HepG2 (cell line): ENCODE data around the gene TEX19. TPM values are rescaled to one million over a fixed set of nuclear protein-coding genes. Genes with fewer than 3 reads are reported as not detected.

ENCODE experiments used
- ATAC-seq: fragments of 200-7000 bp; cut with Tn5 transposase; 3 replicates; pipeline ENCODE4 v1.9.1; 2020; ENCODE audit warnings: mild to moderate bottlenecking, moderate library complexity
- BruUV-seq: library from RNA; stranded (reverse); fragments of 400-500 nt; replicated peaks from 2 replicates; lab custom pipeline; 2021; lab: Mats Ljungman, UMichigan
- CTCF ChIA-PET: fragments of 300-600 bp; formaldehyde crosslinking; extraction: SDS; loops from one replicate; lab custom pipeline; 2021; ENCODE audit warnings: low total read pairs, inconsistent platforms, low intra/inter-chr PET ratio; lab: Yijun Ruan, JAX
- POLR2A ChIA-PET: fragments of 350-600 bp; sonication (Branson Sonifier 250); formaldehyde crosslinking; loops from one replicate; lab custom pipeline; 2020; ENCODE audit warnings: antibody characterized with exemption, inconsistent platforms; lab: Yijun Ruan, JAX
- DNase-seq: peaks from one replicate; pipeline ENCODE4 v3.0.0-alpha.2; 2015; ENCODE audit warnings: low spot score
- FAIRE-seq: peaks from 3 replicates; lab custom pipeline; 2011; peaks lifted over from hg19 to GRCh38; lab: Jason Lieb, UNC
- H2AFZ ChIP-seq: one replicate; pipeline ENCODE4 v1.6.1; 2011; ENCODE audit warnings: low read length, inconsistent platforms
- H3K27ac ChIP-seq: fragments of 300-600 bp; 3 replicates; pipeline ENCODE4 v1.8.0; 2011; ENCODE audit warnings: mixed run types, mild to moderate bottlenecking, mixed read lengths, low read length, inconsistent platforms; ENCODE audit not compliant: insufficient read depth; ENCODE audit errors: extremely low read length
- H3K27me3 ChIP-seq, 2 experiments: fragments of 200-600 bp in 1 of 2; 2 replicates in 1 of 2; 3 replicates in 1 of 2; pipeline versions ENCODE4 v1.6.0 to v1.8.0; 2011; ENCODE audit warnings: low read length in 2 of 2, mild to moderate bottlenecking in 2 of 2, moderate library complexity in 2 of 2, inconsistent platforms in 1 of 2; ENCODE audit not compliant: insufficient read depth in 2 of 2, control insufficient read depth in 1 of 2
- H3K36me3 ChIP-seq, 2 experiments: fragments of 200-600 bp in 1 of 2; replicated peaks in 1 of 2; 2 replicates in 1 of 2; 3 replicates in 1 of 2; pipeline versions ENCODE4 v1.5.1 to v1.8.0; 2011; ENCODE audit warnings: low read length in 2 of 2, inconsistent platforms in 1 of 2; ENCODE audit not compliant: insufficient read depth in 2 of 2, control insufficient read depth in 1 of 2
- H3K4me1 ChIP-seq: 2 replicates; pipeline ENCODE4 v1.5.1; 2012; ENCODE audit warnings: low read length, inconsistent platforms; ENCODE audit not compliant: insufficient read depth
- H3K4me2 ChIP-seq: 2 replicates; pipeline ENCODE4 v1.6.0; 2011; ENCODE audit warnings: low read depth, low read length, inconsistent platforms
- H3K4me3 ChIP-seq, 3 experiments: fragments of 200-600 bp in 1 of 3; sonication (generic), shearing (Covaris generic) in 1 of 3; replicated peaks in 1 of 3; 2 replicates each; pipeline ENCODE4 v1.5.1; 2011 to 2016; ENCODE audit warnings: low read length in 3 of 3, inconsistent platforms in 2 of 3, low read depth in 2 of 3, mild to moderate bottlenecking in 2 of 3, control low read depth in 1 of 3, mixed read lengths in 1 of 3; ENCODE audit not compliant: insufficient read depth in 1 of 3
- H3K79me2 ChIP-seq: one replicate; pipeline ENCODE4 v1.6.1; 2011; ENCODE audit warnings: low read length, inconsistent platforms; ENCODE audit not compliant: insufficient read depth
- H3K9ac ChIP-seq: 2 replicates; pipeline ENCODE4 v1.6.0; 2011; ENCODE audit warnings: mild to moderate bottlenecking, low read depth, low read length, inconsistent platforms; ENCODE audit not compliant: insufficient read depth
- H3K9me3 ChIP-seq: 2 replicates; pipeline ENCODE4 v1.5.1; 2012; ENCODE audit warnings: mild to moderate bottlenecking, low read length
- H4K20me1 ChIP-seq: 2 replicates; pipeline ENCODE4 v1.6.0; 2011; ENCODE audit warnings: inconsistent platforms, mild to moderate bottlenecking, low read length, moderate library complexity; ENCODE audit not compliant: insufficient read depth
- MEF2D ChIP-seq: sonication (generic); formaldehyde crosslinking; IDR thresholded peaks from 2 replicates; pipeline ENCODE4 v1.5.1; 2020; ENCODE audit warnings: mild to moderate bottlenecking, missing genetic modification reagents
- PHF8 ChIP-seq: sonication (generic); formaldehyde crosslinking; IDR thresholded peaks from 2 replicates; pipeline ENCODE4 v1.5.0; 2020; ENCODE audit warnings: missing genetic modification reagents
- RBFOX2 ChIP-seq: fragments of 200-400 bp; formaldehyde crosslinking; IDR thresholded peaks from 2 replicates; pipeline ENCODE4 v1.6.1; 2017; ENCODE audit warnings: low read depth, mild to moderate bottlenecking, low read length
- SIX1 ChIP-seq: sonication (generic); formaldehyde crosslinking; IDR thresholded peaks from 2 replicates; pipeline ENCODE4 v1.4.0; 2020; ENCODE audit warnings: missing genetic modification reagents, borderline replicate concordance
- SOX13 ChIP-seq, 3 experiments: fragments of 450-650 bp in 1 of 3; sonication (generic) in 1 of 3; formaldehyde crosslinking in 1 of 3; IDR thresholded peaks in 2 of 3; conservative IDR thresholded peaks in 1 of 3; 2 replicates each; pipeline versions ENCODE4 v1.5.0 to v1.6.1; 2016 to 2020; ENCODE audit warnings: antibody characterized with exemption in 1 of 3, mild to moderate bottlenecking in 1 of 3, missing compliant biosample characterization in 1 of 3, missing genetic modification reagents in 1 of 3, moderate library complexity in 1 of 3
- SOX5 ChIP-seq: IDR thresholded peaks from 2 replicates; pipeline ENCODE4 v1.6.1; 2016; ENCODE audit warnings: borderline replicate concordance
- SOX6 ChIP-seq, 2 experiments: fragments of 450-650 bp in 1 of 2; sonication (generic) in 1 of 2; formaldehyde crosslinking in 1 of 2; IDR thresholded peaks; 2 replicates each; pipeline versions ENCODE4 v1.4.0 to v1.6.1; 2017 to 2020; ENCODE audit warnings: antibody characterized with exemption in 1 of 2, mild to moderate bottlenecking in 1 of 2, missing genetic modification reagents in 1 of 2
- TARDBP ChIP-seq: sonication (generic); formaldehyde crosslinking; IDR thresholded peaks from 2 replicates; pipeline ENCODE4 v1.8.0; 2022; ENCODE audit warnings: mild to moderate bottlenecking, missing genetic modification reagents
- TBP ChIP-seq: sonication (generic); formaldehyde crosslinking; IDR thresholded peaks from 2 replicates; pipeline ENCODE4 v1.5.0; 2020; ENCODE audit warnings: missing genetic modification reagents
- TEAD3 ChIP-seq: optimal IDR thresholded peaks from 2 replicates; pipeline ENCODE3; 2016; ENCODE audit warnings: borderline replicate concordance
- XBP1 ChIP-seq: sonication (generic); formaldehyde crosslinking; IDR thresholded peaks from 2 replicates; pipeline ENCODE4 v1.5.0; 2020; ENCODE audit warnings: missing genetic modification reagents
- ZEB1 ChIP-seq: IDR thresholded peaks from 2 replicates; pipeline ENCODE4 v1.6.1; 2012; ENCODE audit warnings: mild to moderate bottlenecking, low read depth, inconsistent platforms; ENCODE audit not compliant: insufficient replicate concordance
- ZKSCAN5 ChIP-seq: sonication (generic); formaldehyde crosslinking; IDR thresholded peaks from 2 replicates; pipeline ENCODE4 v1.5.1; 2020; ENCODE audit warnings: mild to moderate bottlenecking, missing genetic modification reagents
- ZNF160 ChIP-seq: sonication (generic); formaldehyde crosslinking; IDR thresholded peaks from 2 replicates; pipeline ENCODE4 v1.8.0; 2022; ENCODE audit warnings: mild to moderate bottlenecking, inconsistent platforms, missing genetic modification reagents
- ZNF20 ChIP-seq: sonication (generic); formaldehyde crosslinking; IDR thresholded peaks from 2 replicates; pipeline ENCODE4 v1.4.0; 2020; ENCODE audit warnings: mild to moderate bottlenecking, moderate library complexity, missing genetic modification reagents
- WGBS: methylation state at CpG from one replicate; pipeline ENCODE4 v1.1.6; 2017; ENCODE audit warnings: low lambda C conversion rate; 5-methylcytosine and 5-hydroxymethylcytosine counted together
- in situ Hi-C: cut with HindIII; loops from 2 replicates; pipeline ENCODE4 v1.10.0; 2017; ENCODE audit warnings: low pct_unique_long_range_greater_than_20kb; ENCODE audit not compliant: extremely low pct_ligation_motif_present
- intact Hi-C: fragments of 100-400 bp; cut with micrococcal nuclease; formaldehyde crosslinking; loops from one replicate; pipeline ENCODE4 v1.10.0; 2022; ENCODE audit not compliant: unreplicated experiment
- polyA plus RNA-seq, 8 experiments: library from polyadenylated mRNA; depleted of rRNA in 3 of 8; stranded (reverse) in 7 of 8; unstranded in 1 of 8; fragments of >200 nt; fragmentation: Illumina TruSeq in 4 of 8; extraction: Trizol in 4 of 8; gene quantifications; 2 replicates each; pipeline versions ENCODE4 v1.2.1 to v1.2.3, GENCODE V29; 2011 to 2016; ENCODE audit warnings: low read depth in 4 of 8, missing spikeins in 1 of 8, mixed read lengths in 1 of 8; ENCODE audit not compliant: insufficient read depth in 1 of 8
- total RNA-seq, 5 experiments: library from RNA; depleted of rRNA; stranded (reverse); fragments of >200 nt; fragmentation: Illumina TruSeq; extraction: Trizol; gene quantifications; 2 replicates each; pipeline ENCODE4 v1.2.3, GENCODE V29; 2016; ENCODE audit warnings: low read depth in 1 of 5
- TF ChIP-seq, protein P1 (sequence below): sonication (generic); formaldehyde crosslinking; IDR thresholded peaks from 2 replicates; pipeline ENCODE4 v1.5.0; 2020; ENCODE audit warnings: mild to moderate bottlenecking, missing genetic modification reagents, moderate library complexity
- TF ChIP-seq, protein P2 (sequence below): sonication (generic); formaldehyde crosslinking; IDR thresholded peaks from 2 replicates; pipeline ENCODE4 v1.4.0; 2020; ENCODE audit warnings: mild to moderate bottlenecking, missing genetic modification reagents
- TF ChIP-seq, protein P3 (sequence below): sonication (generic); formaldehyde crosslinking; IDR thresholded peaks from 2 replicates; pipeline ENCODE4 v1.5.0; 2020; ENCODE audit warnings: missing genetic modification reagents
- TF ChIP-seq, protein P4 (sequence below): sonication (generic); formaldehyde crosslinking; IDR thresholded peaks from 2 replicates; pipeline ENCODE4 v1.5.0; 2020; ENCODE audit warnings: mild to moderate bottlenecking, missing genetic modification reagents

The TEX19 gene
- total and polyA plus RNA-seq, 2 of the 13 experiments (the other 11 are each of a cell fraction or from before 2014, with no cell fraction given): 1.3 to 6.0 TPM

DNA sequence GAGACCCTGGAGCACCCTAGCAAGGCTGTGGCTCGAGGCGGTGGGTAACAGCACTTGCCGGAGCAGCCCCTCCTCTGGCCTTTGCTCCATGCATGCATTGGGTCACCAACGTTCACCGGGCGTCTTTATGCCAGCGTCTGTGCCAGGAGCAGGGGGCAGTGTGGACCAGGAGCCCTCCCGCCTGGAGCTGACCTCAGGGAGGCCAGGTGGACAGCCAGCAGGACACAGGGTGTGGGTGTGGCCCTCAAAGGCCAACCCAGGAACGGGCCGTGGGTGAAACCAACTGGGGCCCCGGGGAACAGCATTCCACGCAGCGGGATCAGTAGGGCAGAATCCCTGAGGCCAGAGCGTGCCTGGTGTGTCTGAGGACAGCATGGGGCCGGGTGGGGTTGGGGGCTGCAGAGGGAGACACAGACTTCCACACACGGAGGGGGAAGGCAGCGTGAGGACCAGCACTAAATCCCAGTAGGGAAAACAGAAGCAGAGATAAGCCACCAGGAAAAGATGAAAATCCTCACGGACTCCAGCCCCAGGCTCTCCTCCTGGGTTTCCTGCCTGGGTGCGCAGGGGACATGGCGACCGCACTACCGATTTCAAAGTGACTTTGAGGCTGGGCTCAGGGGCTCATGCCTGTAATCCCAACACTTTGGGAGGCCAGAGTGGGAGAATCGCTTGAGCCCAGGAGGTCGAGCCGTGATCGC is 38.8 kb upstream of the TEX19 start:
- POLR2A ChIA-PET: interaction anchor here (0.9 to 20.8 kb wide), 8 partner anchors 8 to 77 kb away, joined by 3 to 270 read pairs (median 4); no protein-coding TSS in a partner anchor
- H3K36me3 ChIP-seq: no peaks in the 10 kb centered on the region
- peak overlapping the region; percentile 69 for H3K9ac ChIP-seq
- no TSS peak for BruUV-seq
- H3K79me2 ChIP-seq: peaks cover 3% of the 10 kb centered on the region
- H3K27me3 ChIP-seq: no peaks in the 10 kb centered on the region; a peak in 1 of 5 replicates
- peaks cover 88% of the 10 kb centered on the region for H3K4me1 ChIP-seq
- peak overlapping the region; percentile 22 to 71 (median 55); a peak in 5 of 6 replicates for H3K4me3 ChIP-seq
- ATAC-seq: peak; percentile 1
- FAIRE-seq: peak; percentile 48
- no peak overlapping the region for H2AFZ ChIP-seq
- H3K4me2 ChIP-seq: peak overlapping the region; percentile 81
- 7% methylated on average over 18 of the region's 26 CpGs for WGBS
- H3K27ac ChIP-seq: peak overlapping the region; percentile 63
- DNase-seq: no peak
- no peaks in the 10 kb centered on the region for H3K9me3 ChIP-seq
- in situ Hi-C loops: loop anchor here (5.0 kb wide), 1 partner anchor 78 kb away; no protein-coding TSS in a partner anchor
- CTCF ChIA-PET: interaction anchor here (0.6 to 3.1 kb wide), 4 partner anchors 20 to 116 kb away, joined by 3 to 26 read pairs (median 8); no protein-coding TSS in a partner anchor
- H4K20me1 ChIP-seq: no peaks in the 10 kb centered on the region
- intact Hi-C loops: loop anchor here (2.0 kb wide), 1 partner anchor 19 kb away; no protein-coding TSS in a partner anchor
- TF ChIP-seq TEAD3 (CRISPR knock-in tag) (peak; percentile 49), XBP1 (CRISPR knock-in tag) (no peak), ZNF20 (no peak), SIX1 (0 out of 2 replicates have a peak, but pooled peaks have one; percentile 25), ZKSCAN5 (CRISPR knock-in tag) (no peak), SOX5 (CRISPR knock-in tag) (no peak), ZNF160 (CRISPR knock-in tag) (peak; percentile 67; the same call in 1 of the 2 replicates), SOX13 (IDR thresholded peaks at IDR 0.05) (0 out of 2 replicates have a peak, but pooled peaks have one; percentile 25), SOX13 (CRISPR knock-in tag; conservative IDR thresholded peaks at IDR 0.05 in 1 of 2, IDR thresholded peaks at IDR 0.05 in 1 of 2) (no peak), PHF8 (CRISPR knock-in tag) (no peak; the same call in 1 of the 2 replicates), MEF2D (CRISPR knock-in tag) (peak; percentile 75), ZEB1 (no peak), TBP (no peak), SOX6 (IDR thresholded peaks at IDR 0.05) (no peak), SOX6 (CRISPR knock-in tag; IDR thresholded peaks at IDR 0.05) (no peak), RBFOX2 (peak; percentile 28; the same call in 1 of the 2 replicates), TARDBP (CRISPR knock-in tag) (no peak)
- TF ChIP-seq, protein P1, sequence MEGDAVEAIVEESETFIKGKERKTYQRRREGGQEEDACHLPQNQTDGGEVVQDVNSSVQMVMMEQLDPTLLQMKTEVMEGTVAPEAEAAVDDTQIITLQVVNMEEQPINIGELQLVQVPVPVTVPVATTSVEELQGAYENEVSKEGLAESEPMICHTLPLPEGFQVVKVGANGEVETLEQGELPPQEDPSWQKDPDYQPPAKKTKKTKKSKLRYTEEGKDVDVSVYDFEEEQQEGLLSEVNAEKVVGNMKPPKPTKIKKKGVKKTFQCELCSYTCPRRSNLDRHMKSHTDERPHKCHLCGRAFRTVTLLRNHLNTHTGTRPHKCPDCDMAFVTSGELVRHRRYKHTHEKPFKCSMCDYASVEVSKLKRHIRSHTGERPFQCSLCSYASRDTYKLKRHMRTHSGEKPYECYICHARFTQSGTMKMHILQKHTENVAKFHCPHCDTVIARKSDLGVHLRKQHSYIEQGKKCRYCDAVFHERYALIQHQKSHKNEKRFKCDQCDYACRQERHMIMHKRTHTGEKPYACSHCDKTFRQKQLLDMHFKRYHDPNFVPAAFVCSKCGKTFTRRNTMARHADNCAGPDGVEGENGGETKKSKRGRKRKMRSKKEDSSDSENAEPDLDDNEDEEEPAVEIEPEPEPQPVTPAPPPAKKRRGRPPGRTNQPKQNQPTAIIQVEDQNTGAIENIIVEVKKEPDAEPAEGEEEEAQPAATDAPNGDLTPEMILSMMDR (CRISPR knock-in tag): peak; percentile 45
- TF ChIP-seq, protein P2, sequence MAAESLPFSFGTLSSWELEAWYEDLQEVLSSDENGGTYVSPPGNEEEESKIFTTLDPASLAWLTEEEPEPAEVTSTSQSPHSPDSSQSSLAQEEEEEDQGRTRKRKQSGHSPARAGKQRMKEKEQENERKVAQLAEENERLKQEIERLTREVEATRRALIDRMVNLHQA: no peak
- TF ChIP-seq, protein P3, sequence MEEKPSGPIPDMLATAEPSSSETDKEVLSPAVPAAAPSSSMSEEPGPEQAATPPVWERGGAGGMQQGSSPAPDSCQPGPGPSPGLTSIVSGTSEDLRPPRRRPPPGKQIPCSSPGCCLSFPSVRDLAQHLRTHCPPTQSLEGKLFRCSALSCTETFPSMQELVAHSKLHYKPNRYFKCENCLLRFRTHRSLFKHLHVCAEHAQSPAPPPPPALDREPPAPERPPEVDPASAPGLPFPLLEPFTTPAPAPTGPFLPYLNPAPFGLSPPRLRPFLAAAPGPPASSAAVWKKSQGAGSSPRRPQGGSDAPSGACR (CRISPR knock-in tag): 0 out of 2 replicates have a peak, but pooled peaks have one; percentile 4
- TF ChIP-seq, protein P4, sequence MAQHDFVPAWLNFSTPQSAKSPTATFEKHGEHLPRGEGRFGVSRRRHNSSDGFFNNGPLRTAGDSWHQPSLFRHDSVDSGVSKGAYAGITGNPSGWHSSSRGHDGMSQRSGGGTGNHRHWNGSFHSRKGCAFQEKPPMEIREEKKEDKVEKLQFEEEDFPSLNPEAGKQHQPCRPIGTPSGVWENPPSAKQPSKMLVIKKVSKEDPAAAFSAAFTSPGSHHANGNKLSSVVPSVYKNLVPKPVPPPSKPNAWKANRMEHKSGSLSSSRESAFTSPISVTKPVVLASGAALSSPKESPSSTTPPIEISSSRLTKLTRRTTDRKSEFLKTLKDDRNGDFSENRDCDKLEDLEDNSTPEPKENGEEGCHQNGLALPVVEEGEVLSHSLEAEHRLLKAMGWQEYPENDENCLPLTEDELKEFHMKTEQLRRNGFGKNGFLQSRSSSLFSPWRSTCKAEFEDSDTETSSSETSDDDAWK (CRISPR knock-in tag): no peak
